ENCODE measurements around the gene GLTPD2. TPM values are rescaled to one million over a fixed set of nuclear protein-coding genes. Genes with fewer than 3 reads are reported as not detected.

The GLTPD2 gene
- total RNA-seq, 1 experiment from 2014 or later: 15.6 TPM

GRCh38 chr17:4788159-4788806, 481 bp upstream of the GLTPD2 start:
- TF ChIP-seq CTCF (IDR thresholded peaks at IDR 0.05; ENCODE audit: insufficient read depth in 1 of 2, low read depth in 1 of 2, low read length in 1 of 2, severe bottlenecking in 1 of 2, unreplicated experiment in 1 of 2): no peak
- Mint-ChIP-seq H3K4me1 (ENCODE audit: low read depth, unreplicated experiment) (peaks cover 6% of the 10 kb centered on the region), H3K9me3 (ENCODE audit: unreplicated experiment) (no peaks in the 10 kb centered on the region), H3K27me3 (ENCODE audit: insufficient read depth, unreplicated experiment) (no peaks in the 10 kb centered on the region), H3K36me3 (ENCODE audit: insufficient read depth, unreplicated experiment) (peaks cover 15% of the 10 kb centered on the region), H3K27ac (ENCODE audit: unreplicated experiment) (peak overlapping the region; percentile 86), H3K4me3 (ENCODE audit: unreplicated experiment) (peak overlapping the region; percentile 90)
- no peak for DNase-seq
- Histone ChIP-seq H3K36me3 (ENCODE audit: control insufficient read depth, insufficient read depth, low read length) (no peaks in the 10 kb centered on the region), H3K9me3 (no peaks in the 10 kb centered on the region), H3K27me3 (replicated peaks; ENCODE audit: control insufficient read depth, insufficient read depth, low read length) (no peaks in the 10 kb centered on the region), H3K4me1 (peaks cover 10% of the 10 kb centered on the region), H3K4me3 (ENCODE audit: low read depth, low read length) (peak overlapping the region; percentile 21)
- intact Hi-C loops (cut with micrococcal nuclease; ENCODE audit: unreplicated experiment): loop anchor here (1.0 kb wide), 1 partner anchor 10 kb away; no protein-coding TSS in a partner anchor
- CTCF ChIA-PET: interaction anchor here (1.4 to 4.0 kb wide), 3 partner anchors 17 to 56 kb away, joined by 4 to 31 read pairs (median 13); partner anchors contain the start of genes MED11 and TM4SF5
- POLR2A ChIA-PET: interaction anchor here (1.3 to 1.4 kb wide), 2 partner anchors 17 to 78 kb away, joined by 3 read pairs; partner anchors contain the start of genes ARRB2 and TM4SF5
- BruUV-seq (replicated peaks): TSS peak; percentile 62

GRCh38 chr17:4789701-4789950, 862 bp downstream of the GLTPD2 start:
- Mint-ChIP-seq H3K4me3 (ENCODE audit: unreplicated experiment) (peak overlapping the region; percentile 90), H3K27ac (ENCODE audit: unreplicated experiment) (peak overlapping the region; percentile 86), H3K36me3 (ENCODE audit: insufficient read depth, unreplicated experiment) (peaks cover 15% of the 10 kb centered on the region), H3K4me1 (ENCODE audit: low read depth, unreplicated experiment) (peaks cover 6% of the 10 kb centered on the region), H3K27me3 (ENCODE audit: insufficient read depth, unreplicated experiment) (no peaks in the 10 kb centered on the region), H3K9me3 (ENCODE audit: unreplicated experiment) (no peaks in the 10 kb centered on the region)
- Histone ChIP-seq H3K4me1 (peaks cover 10% of the 10 kb centered on the region), H3K4me3 (ENCODE audit: low read depth, low read length) (peak overlapping the region; percentile 70), H3K9me3 (no peaks in the 10 kb centered on the region), H3K27me3 (replicated peaks; ENCODE audit: control insufficient read depth, insufficient read depth, low read length) (no peaks in the 10 kb centered on the region), H3K36me3 (ENCODE audit: control insufficient read depth, insufficient read depth, low read length) (no peaks in the 10 kb centered on the region)
- CTCF ChIA-PET: interaction anchor here (0.6 to 4.0 kb wide), 10 partner anchors 11 to 369 kb away, joined by 3 to 31 read pairs (median 10); partner anchors contain the start of genes ARRB2, MED11, PLD2 and SPAG7
- POLR2A ChIA-PET: interaction anchor here (0.9 to 1.5 kb wide), 2 partner anchors 59 to 180 kb away, joined by 3 read pairs; no protein-coding TSS in a partner anchor
- no peak for DNase-seq
- no peak for TF ChIP-seq CTCF (IDR thresholded peaks at IDR 0.05; ENCODE audit: insufficient read depth in 1 of 2, low read depth in 1 of 2, low read length in 1 of 2, severe bottlenecking in 1 of 2, unreplicated experiment in 1 of 2)
- intact Hi-C loops (cut with micrococcal nuclease; ENCODE audit: unreplicated experiment): no loop called here
- no TSS peak for BruUV-seq (replicated peaks)

- no peaks in the 10 kb centered on the region for H3K27me3 ChIP-seq (replicated peaks; ENCODE audit: control insufficient read depth, insufficient read depth, low read length)
- peak overlapping the region; percentile 70 for H3K4me3 ChIP-seq (ENCODE audit: low read depth, low read length)
- BruUV-seq (replicated peaks): no TSS peak
- Mint-ChIP-seq H3K36me3 (ENCODE audit: insufficient read depth, unreplicated experiment) (peaks cover 15% of the 10 kb centered on the region), H3K4me3 (ENCODE audit: unreplicated experiment) (peak overlapping the region; percentile 90), H3K27ac (ENCODE audit: unreplicated experiment) (peak overlapping the region; percentile 86), H3K4me1 (ENCODE audit: low read depth, unreplicated experiment) (peaks cover 6% of the 10 kb centered on the region), H3K27me3 (ENCODE audit: insufficient read depth, unreplicated experiment) (no peaks in the 10 kb centered on the region), H3K9me3 (ENCODE audit: unreplicated experiment) (no peaks in the 10 kb centered on the region)
- H3K4me1 ChIP-seq: peaks cover 10% of the 10 kb centered on the region
- ChIA-PET POLR2A (interaction anchor here (0.5 to 1.5 kb wide), 9 partner anchors 17 to 180 kb away, joined by 3 to 7 read pairs (median 3); partner anchors contain the start of gene ARRB2), CTCF (interaction anchor here (0.6 to 4.0 kb wide), 11 partner anchors 11 to 369 kb away, joined by 3 to 31 read pairs (median 9); partner anchors contain the start of genes ARRB2, MED11, PLD2 and SPAG7)
- peak; percentile 77 to 87 for DNase-seq
- TF ChIP-seq CTCF (IDR thresholded peaks at IDR 0.05; ENCODE audit: insufficient read depth in 1 of 2, low read depth in 1 of 2, low read length in 1 of 2, severe bottlenecking in 1 of 2, unreplicated experiment in 1 of 2): peak; percentile 45 to 54
- intact Hi-C loops (cut with micrococcal nuclease; ENCODE audit: unreplicated experiment): loop anchor here (1.0 kb wide), 1 partner anchor 59 kb away; the partner anchor contains the start of gene MED11
- no peaks in the 10 kb centered on the region for H3K9me3 ChIP-seq
- no peaks in the 10 kb centered on the region for H3K36me3 ChIP-seq (ENCODE audit: control insufficient read depth, insufficient read depth, low read length)
Measured at GRCh38 chr17:4789951-4790704, 1.4 kb downstream of the GLTPD2 start.
